NB4 (cell line): Measurements from ENCODE around the gene NRN1.
A peak's percentile ranks its signal among the peaks of the same experiment; 100 is the strongest.

ENCODE experiments used
- DNase-seq: peaks from one replicate; pipeline ENCODE4 v3.0.0; 2010; ENCODE audit warnings: low read depth
- H3K4me3 ChIP-seq: one replicate; pipeline ENCODE4 v1.5.1; 2011; ENCODE audit warnings: mild to moderate bottlenecking, low read depth, low read length, moderate library complexity
- MYC ChIP-seq: IDR thresholded peaks from 2 replicates; pipeline ENCODE4 v1.6.1; 2011; ENCODE audit warnings: low read depth, low read length
- POLR2A ChIP-seq: IDR thresholded peaks from 2 replicates; pipeline ENCODE4 v1.6.1; 2011; ENCODE audit warnings: mild to moderate bottlenecking; ENCODE audit not compliant: insufficient read length; ENCODE audit errors: extremely low read depth
- TF ChIP-seq, protein P1 (sequence below): IDR thresholded peaks from 2 replicates; pipeline ENCODE4 v1.6.1; 2011; ENCODE audit warnings: low read depth, low read length
- TF ChIP-seq, protein P2 (sequence below): IDR thresholded peaks from one replicate; pipeline ENCODE4 v1.5.1; 2012; ENCODE audit warnings: low read depth, low read length

The NRN1 gene

DNA sequence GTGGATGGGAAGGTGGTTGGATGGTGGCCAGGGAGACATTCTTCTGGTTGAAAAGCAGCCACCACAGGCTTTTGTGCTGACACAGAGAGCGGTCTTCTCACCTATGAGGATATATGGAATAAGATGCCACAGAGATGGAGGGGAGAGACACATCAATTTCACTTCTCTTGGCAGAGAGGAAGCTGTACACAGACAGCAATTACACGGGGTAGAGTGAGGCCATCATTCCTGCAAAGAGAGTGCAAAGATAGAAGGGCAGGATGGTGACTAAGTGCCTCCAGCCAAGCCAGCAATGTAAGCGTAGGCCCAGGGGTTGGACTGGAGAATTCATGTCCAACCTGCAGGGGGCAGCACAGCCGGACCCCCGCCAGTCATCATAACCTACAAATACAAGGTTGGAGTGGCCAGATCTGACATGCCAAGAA, 56.4 kb downstream of the NRN1 start:
- TF ChIP-seq, protein P1, sequence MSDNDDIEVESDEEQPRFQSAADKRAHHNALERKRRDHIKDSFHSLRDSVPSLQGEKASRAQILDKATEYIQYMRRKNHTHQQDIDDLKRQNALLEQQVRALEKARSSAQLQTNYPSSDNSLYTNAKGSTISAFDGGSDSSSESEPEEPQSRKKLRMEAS: no peak
- TF ChIP-seq MYC (no peak), POLR2A (no peak)
- TF ChIP-seq, protein P2, sequence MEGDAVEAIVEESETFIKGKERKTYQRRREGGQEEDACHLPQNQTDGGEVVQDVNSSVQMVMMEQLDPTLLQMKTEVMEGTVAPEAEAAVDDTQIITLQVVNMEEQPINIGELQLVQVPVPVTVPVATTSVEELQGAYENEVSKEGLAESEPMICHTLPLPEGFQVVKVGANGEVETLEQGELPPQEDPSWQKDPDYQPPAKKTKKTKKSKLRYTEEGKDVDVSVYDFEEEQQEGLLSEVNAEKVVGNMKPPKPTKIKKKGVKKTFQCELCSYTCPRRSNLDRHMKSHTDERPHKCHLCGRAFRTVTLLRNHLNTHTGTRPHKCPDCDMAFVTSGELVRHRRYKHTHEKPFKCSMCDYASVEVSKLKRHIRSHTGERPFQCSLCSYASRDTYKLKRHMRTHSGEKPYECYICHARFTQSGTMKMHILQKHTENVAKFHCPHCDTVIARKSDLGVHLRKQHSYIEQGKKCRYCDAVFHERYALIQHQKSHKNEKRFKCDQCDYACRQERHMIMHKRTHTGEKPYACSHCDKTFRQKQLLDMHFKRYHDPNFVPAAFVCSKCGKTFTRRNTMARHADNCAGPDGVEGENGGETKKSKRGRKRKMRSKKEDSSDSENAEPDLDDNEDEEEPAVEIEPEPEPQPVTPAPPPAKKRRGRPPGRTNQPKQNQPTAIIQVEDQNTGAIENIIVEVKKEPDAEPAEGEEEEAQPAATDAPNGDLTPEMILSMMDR: peak; percentile 80
- no peak overlapping the region for H3K4me3 ChIP-seq
- peak; percentile 62 for DNase-seq
